ENCODE results near the gene KCNJ18.
"Not testable (repeated sequence)": the region's sequence is repeated elsewhere in the genome, so short reads cannot be mapped to it uniquely, and the experiment has no call there.

DNA sequence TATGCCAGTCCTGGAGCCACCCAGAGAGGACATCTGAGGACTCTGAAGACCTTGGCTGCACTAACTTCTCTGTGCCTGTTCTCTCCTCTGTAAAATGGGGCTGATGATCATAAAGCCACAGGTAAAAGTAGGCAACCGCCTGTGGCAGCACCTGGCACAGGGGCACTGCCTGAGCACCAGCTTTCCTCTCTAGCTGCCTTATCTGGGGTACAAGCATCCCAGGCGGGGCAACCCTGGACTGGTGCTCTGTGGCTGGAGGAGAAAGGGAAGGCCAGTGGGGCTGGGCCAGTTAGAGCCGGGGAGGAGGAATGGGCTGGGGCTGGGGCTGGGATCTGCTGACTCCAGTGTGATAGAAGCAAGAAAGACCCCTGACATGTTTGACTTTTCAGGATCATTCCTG lies 18.2 kb downstream of the KCNJ18 start:
- TF ChIP-seq, protein P1, sequence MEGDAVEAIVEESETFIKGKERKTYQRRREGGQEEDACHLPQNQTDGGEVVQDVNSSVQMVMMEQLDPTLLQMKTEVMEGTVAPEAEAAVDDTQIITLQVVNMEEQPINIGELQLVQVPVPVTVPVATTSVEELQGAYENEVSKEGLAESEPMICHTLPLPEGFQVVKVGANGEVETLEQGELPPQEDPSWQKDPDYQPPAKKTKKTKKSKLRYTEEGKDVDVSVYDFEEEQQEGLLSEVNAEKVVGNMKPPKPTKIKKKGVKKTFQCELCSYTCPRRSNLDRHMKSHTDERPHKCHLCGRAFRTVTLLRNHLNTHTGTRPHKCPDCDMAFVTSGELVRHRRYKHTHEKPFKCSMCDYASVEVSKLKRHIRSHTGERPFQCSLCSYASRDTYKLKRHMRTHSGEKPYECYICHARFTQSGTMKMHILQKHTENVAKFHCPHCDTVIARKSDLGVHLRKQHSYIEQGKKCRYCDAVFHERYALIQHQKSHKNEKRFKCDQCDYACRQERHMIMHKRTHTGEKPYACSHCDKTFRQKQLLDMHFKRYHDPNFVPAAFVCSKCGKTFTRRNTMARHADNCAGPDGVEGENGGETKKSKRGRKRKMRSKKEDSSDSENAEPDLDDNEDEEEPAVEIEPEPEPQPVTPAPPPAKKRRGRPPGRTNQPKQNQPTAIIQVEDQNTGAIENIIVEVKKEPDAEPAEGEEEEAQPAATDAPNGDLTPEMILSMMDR (conservative IDR thresholded peaks at IDR 0.05 in 1 of 2, IDR thresholded peaks at IDR 0.05 in 1 of 2; ENCODE audit: low read depth in 1 of 2, low read length in 2 of 2), result not testable (repeated sequence)
- not testable (repeated sequence) for TF ChIP-seq EZH2 (IDR thresholded peaks at IDR 0.05; ENCODE audit: low read length, missing control alignments)
